Activated T-cell treated with anti-CD3 and anti-CD28 coated beads, Interleukin-2, amount 50 U/mL, for 48 hours (primary cell): Measurements from ENCODE around the gene SWT1.

Source experiments
- DNase-seq, 2 experiments: peaks; one replicate each; pipeline ENCODE4 v3.0.0-alpha.2; 2020

The SWT1 gene

GRCh38 chr1:185156854-185157598 is at the start of gene SWT1, which contains the start of gene TRMT1L:
Gene SWT1 (plus strand): TSS chr1:185157167. CDS start chr1:185160842, 3,675 bp downstream.
Gene TRMT1L (minus strand): TSS chr1:185156953. CDS start chr1:185156712, 241 bp downstream.
- DNase-seq: peak; percentile 98

GRCh38 chr1:185108321-185108720 is 48.6 kb upstream of the SWT1 start:
- DNase-seq: no peak

DNA sequence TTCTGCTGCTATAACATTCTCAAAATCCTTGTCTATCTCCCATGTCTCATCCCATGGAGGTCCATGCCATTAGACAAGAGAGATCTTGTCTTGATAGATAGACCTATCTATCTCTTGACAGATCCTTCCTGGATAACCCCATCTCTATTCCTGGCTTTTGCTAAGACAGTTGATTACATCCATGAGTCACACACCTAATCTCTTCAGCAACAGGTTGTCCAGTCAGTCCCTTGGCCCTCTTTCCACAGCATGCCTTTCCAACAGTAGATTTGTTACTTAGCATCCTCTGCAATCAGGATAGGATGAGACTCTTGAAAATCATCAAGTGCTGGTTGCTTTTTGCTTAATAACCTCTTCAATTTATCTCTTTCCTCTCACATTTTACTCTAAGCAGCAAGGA is 46.8 kb upstream of the SWT1 start:
- DNase-seq: no peak

DNA sequence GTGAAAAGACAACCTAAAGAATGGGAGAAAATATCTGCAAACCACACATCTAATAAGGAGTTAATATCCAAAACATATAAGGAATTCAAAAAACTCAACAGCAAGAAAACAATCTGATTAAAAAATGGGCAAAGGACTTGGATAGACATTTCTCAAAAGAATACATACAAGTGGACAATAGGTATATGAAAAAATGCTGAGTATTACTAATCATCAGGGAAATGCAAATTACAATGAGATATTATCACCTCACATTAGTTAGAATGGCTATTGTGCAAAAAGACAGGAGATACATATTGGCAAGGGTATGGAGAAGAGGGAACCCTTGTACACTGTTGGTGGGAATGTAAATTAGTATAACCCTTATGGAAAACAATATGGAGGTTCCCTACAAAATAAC is 45.1 kb upstream of the SWT1 start:
- DNase-seq: no peak

DNA sequence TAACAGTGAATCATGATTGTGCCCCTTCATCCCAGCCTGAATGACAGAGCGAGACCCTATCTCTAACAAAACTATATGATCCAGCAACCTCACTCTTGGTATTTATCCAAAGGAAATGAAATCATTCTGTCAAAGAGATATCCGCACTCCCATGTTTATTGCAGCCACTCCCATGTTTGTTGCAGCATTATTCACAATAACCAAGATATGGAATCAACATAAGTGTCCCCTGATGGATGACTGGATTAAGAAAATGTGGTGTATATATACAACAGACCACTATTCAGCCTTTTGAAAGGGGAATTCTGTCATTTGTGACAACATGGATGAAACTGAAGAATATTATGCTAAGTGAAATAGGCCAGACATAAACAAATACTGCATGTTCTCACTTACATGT is 44.6 kb upstream of the SWT1 start:
- no peak for DNase-seq

- DNase-seq: no peak
Observed at GRCh38 chr1:185129708-185130107, 27.3 kb upstream of the SWT1 start.

GRCh38 chr1:185132534-185132933 is 24.4 kb upstream of the SWT1 start:
- no peak for DNase-seq

DNA sequence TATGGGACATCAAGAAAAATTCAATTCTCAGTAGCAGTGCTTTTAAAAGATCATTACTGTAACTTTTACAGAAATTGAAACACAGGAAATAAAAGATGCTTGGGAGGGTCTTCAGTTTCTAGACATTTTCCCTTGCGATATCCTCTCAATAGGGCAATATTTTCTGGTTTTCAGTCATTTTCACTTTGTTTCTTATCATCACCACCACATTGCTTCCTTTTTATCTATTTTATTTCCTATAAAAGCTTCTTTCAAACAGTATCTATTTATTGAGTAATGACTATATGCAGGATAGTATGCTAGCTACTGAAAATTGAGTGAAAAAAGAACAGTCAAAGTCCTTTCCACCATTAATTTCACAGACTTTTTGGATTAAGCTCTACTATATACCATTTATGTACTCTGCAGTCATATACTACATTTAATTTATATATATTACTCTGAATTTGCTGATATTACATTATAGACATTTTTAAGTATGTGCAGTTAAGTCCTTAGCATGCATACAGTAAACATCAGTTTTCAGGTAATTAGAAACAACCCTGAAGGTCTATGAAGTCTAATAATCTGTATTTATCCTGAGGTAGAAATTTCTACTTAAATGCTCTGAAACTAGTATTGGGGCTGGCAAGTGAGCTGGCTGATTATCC is 18.9 kb upstream of the SWT1 start:
- DNase-seq: no peak

DNA sequence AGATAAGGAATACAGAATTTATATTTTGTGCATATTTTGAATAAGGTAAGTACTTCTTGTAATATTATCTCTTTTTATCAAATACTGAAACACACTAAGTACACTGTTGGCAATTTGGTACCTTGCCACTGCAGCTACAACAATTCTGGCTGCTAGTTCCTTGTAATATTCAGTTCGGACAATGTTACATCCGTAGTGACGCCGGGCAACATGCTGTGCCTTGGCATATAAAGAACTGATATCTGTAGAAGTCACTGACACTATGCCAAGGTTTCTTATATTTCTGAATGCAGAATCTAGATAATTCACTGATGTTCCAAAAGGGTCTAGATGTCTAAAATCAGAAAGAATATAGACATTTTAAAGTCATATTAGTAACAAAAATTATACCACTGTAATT is 17.7 kb upstream of the SWT1 start:
- no peak for DNase-seq

GRCh38 chr1:185144233-185144632 is 12.7 kb upstream of the SWT1 start:
- no peak for DNase-seq

DNA sequence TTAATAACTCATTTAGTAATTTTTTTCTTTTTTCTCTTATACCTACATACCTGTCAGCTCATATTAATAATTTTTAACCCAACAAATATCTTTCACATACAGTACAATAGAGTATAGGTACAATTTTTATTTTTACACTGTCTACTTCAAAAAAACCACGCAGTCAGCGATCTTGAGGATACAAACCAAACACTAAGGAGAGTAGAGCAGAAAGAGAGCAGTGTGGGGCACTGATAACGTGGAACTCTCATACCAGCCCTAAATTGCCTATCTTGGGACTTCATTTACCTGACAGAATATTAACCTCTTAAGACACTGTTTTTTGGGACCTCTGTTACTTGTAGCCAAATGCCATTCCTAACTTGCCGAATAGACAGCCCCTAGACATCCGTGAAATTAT is 5.8 kb upstream of the SWT1 start:
- no peak for DNase-seq

- DNase-seq: no peak
Observed at GRCh38 chr1:185152187-185152767, 4.7 kb upstream of the SWT1 start.

DNA sequence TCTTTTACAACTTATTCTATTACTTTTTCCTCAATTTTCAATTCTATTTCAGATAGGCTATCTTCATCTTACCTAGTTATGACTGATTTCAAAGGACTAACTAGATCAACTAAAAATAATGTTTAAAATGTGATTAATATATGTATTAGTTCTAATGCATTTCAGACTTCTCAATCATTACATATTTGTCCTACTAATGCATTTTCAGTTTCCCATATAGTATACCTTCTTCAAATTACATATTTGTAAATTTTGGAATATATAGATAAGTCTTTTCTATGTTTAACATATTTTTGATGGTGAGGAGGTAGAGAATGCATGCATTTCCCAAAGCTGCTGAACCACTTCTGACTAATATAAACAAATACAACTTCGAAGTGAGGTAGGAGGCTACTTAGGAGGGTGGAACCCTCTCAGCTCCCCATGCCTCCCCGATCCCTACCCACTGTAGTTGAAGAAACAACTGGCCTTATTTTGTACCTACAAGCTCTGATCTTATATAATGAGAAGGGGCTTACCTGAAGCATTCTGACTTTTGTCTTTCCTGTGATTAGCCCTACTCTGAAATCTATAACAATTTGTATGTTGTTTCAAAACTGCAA is 2.0 kb upstream of the SWT1 start:
- no peak for DNase-seq

- no peak for DNase-seq
Observed at GRCh38 chr1:185155600-185156287, 1.2 kb upstream of the SWT1 start.

DNA sequence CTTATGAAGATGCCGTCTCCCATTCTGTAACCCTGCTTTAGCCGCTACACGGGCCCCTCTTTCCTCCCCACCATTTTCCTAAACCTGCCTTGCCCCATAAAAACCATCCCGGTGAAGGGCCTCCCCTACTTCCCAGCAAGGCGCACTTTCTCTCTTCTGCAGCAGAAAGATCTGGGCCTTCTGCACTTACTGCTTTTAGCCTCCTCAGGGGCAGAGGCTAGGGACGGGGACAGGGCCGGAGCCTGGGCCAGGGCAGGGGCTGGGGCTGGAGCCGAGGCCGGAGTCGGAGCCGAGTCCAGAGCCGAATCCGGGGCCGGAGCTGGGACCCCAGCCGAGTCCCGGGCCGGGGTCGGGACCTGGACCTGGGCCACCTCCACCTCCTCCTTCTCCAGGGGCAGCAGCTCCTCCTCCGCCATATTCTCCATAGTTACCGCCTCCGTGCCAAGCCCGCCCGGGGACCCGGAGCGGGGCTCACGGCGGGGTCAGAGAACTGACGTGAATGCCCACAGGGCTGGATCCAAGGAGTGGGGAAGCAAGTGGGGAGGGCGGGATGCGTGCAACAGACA is 596 bp upstream of the SWT1 start:
- peak in 1 of 2 experiments; percentile 60 for DNase-seq

DNA sequence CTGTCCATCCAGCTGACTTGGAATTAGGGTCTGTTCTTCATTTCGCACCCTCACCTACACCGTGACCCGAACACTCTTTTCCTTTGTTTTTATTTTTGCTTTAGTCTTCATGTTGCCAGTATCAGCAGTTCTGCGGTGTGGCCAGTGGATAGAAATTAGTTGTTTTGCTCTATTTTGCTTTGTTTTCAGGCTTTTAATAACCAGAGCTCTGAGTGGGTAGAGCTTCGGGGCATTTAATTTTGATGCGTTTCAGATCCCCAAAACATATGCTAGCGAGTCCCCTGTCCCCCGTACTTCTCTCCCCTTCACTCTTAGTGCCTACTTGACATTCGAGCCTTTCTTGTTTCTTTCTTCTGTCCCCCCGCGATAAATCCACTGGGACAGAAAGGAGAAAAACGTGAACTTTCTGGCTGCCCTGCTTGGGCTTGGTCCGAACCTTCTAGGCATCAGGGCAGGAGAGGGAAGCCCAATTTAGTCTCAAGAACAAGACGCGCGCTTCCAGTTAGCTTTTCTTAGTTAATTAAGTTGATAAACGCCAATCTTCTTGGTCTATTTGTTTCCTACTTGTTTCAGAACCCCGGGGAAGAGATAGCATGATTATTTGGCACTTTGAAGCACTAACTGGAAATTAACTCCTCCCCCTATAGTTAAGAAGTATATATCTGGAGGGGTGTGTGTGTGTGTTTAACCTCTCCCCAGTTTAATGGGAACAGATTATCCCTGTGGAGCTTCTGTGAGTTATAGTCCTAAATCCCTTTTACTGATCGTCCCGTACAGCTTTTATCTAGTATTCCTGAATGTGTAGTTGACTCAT is 839 bp downstream of the SWT1 start:
- peak; percentile 25 to 27 for DNase-seq

DNA sequence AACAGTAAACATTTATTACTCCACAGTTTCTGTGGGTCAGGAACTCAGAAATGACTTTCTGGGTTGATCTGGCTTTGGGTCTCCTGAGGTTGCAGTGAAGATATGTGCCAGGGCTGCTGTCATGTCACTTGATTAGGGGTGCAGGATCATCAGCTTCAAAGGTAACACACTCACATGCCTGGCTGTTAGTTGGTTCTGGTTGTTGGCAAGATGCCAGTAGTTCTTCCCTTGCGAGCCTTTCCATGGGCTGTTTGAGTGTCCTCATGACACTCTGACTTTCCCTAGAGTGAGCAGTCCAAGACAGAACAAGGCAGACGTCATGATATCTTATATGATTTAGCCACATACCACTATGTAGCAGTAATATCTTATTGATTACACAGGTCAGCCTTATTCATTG is 1.8 kb downstream of the SWT1 start:
- DNase-seq: no peak

- no peak for DNase-seq
Observed at GRCh38 chr1:185159966-185160365, 3.0 kb downstream of the SWT1 start.

DNA sequence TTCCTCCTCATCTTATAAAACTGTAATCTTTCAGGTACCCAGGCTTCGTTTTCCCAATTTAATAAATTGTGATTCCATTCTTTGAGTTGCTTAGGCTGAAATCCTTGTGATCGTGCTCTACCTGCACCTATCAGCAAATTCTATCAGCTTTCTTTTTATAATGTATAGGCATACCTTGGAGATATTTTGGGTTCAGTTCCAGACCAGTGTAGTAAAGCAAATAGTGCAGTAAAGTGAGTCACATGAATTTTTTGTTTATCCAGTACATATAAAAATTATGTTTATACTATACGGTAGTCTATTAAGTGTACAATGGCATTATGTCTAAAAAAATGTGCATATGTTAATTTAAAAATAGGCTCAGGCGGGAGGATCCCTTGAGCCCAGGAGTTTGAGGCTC is 5.5 kb downstream of the SWT1 start:
- no peak for DNase-seq

DNA sequence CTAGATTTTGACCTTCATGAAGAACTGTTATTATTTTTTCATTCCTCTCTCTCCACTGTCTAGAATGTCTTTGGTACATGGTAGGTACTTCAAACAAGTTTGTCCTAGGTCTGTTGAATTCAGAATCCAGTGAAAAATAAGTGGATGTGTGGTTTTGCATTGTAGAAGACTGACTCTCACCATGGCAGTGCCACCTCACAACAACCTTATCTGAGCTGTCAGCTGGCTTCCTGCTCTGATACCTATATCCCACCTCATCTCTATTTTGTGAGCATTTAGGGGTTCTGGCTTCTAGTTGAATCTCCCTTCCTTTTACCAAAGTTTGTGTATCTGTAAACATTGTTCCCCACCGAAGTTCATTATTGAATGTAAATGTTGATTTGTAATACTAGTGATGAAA is 9.1 kb downstream of the SWT1 start:
- no peak for DNase-seq

DNA sequence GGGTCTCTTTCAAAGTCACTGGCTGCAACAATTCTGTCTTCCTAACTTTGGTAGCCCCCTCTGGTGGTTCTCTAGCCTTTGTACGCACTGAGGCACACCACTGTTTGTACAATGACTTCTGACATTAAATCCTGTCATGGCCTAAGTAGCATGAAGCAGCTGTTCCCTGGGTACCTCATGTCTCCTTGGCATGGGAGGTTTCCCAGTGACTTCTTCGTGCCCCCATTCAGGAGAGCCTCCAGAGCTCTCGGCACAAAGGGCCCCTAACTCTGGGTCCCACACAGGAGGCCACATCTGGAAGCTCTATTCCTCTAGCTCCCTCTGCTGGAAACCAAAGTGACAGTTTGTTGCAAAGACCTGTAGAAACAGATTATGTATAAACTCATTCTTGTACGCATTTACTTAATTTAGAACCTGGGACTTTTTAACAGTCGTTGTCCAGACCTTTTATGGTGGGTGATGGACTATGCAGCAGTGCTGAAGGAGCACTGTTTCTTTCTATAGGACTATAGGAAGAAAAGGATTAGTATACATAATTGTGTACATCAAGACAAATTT is 13.4 kb downstream of the SWT1 start:
- DNase-seq: peak; percentile 59 to 60

DNA sequence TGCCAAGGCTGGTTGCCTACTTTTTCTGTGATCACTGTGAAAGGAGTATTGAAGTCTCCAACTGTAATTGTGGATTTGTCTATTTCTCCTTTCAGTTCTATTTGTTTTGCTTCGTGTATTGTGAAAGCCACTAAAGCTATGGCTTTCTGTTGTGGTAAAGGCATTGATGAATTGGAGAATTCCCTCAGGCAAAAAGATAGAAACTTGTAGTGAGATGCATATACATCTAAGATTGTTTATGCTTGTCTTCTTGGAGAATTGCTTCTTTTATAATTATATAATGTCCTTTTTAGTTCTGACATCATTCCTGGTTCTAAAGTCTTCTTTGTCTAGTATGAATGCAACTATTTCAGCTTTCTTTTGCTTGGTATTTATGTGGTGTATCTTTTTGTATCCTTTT is 36.8 kb downstream of the SWT1 start:
- no peak for DNase-seq
